HEK293T (cell line): ENCODE results near the gene RHBDD1.

Experiments
- ARNT ChIP-seq: fragments of 450-650 bp; IDR thresholded peaks from 2 replicates; pipeline ENCODE4 v1.6.1; 2017; ENCODE audit warnings: mild to moderate bottlenecking
- BHLHE40 ChIP-seq: fragments of 450-650 bp; IDR thresholded peaks from 2 replicates; pipeline ENCODE4 v1.6.1; 2016; ENCODE audit warnings: mild to moderate bottlenecking, moderate library complexity, borderline replicate concordance
- CTBP1 ChIP-seq: fragments of 450-650 bp; IDR thresholded peaks from 2 replicates; pipeline ENCODE4 v1.6.1; 2016; ENCODE audit warnings: borderline replicate concordance
- FOXA1 ChIP-seq: fragments of 450-650 bp; IDR thresholded peaks from 2 replicates; pipeline ENCODE4 v1.6.1; 2016; ENCODE audit warnings: mild to moderate bottlenecking
- FOXK2 ChIP-seq: fragments of 450-650 bp; IDR thresholded peaks from 2 replicates; pipeline ENCODE4 v1.6.1; 2016; ENCODE audit warnings: mild to moderate bottlenecking
- HDGF ChIP-seq: fragments of 450-650 bp; IDR thresholded peaks from 2 replicates; pipeline ENCODE4 v1.6.1; 2017; ENCODE audit warnings: antibody characterized with exemption, borderline replicate concordance
- NFRKB ChIP-seq: fragments of 450-650 bp; IDR thresholded peaks from 2 replicates; pipeline ENCODE4 v1.6.1; 2016; ENCODE audit warnings: mild to moderate bottlenecking, moderate library complexity
- PKNOX1 ChIP-seq: fragments of 450-650 bp; IDR thresholded peaks from 2 replicates; pipeline ENCODE4 v1.6.1; 2016
- SP1 ChIP-seq: fragments of 450-650 bp; IDR thresholded peaks from 2 replicates; pipeline ENCODE4 v1.6.1; 2017
- SUZ12 ChIP-seq: fragments of 450-650 bp; IDR thresholded peaks from 2 replicates; pipeline ENCODE4 v1.6.1; 2016; ENCODE audit warnings: mild to moderate bottlenecking
- TARDBP ChIP-seq: fragments of 450-650 bp; IDR thresholded peaks from 2 replicates; pipeline ENCODE4 v1.6.1; 2016
- ZNF384 ChIP-seq: fragments of 450-650 bp; IDR thresholded peaks from 2 replicates; pipeline ENCODE4 v1.6.1; 2016

GRCh38 chr2:226898897-226899296, 63.0 kb downstream of the RHBDD1 start:
- TF ChIP-seq FOXK2 (no peak), SP1 (no peak), SUZ12 (no peak), HDGF (no peak), TARDBP (no peak), BHLHE40 (no peak), ARNT (no peak), NFRKB (no peak), PKNOX1 (no peak), FOXA1 (no peak), CTBP1 (no peak), ZNF384 (no peak)
